Mesothelial cell of epicardium (in vitro differentiated cells): ENCODE data around the gene FIGNL2. TPM values are rescaled to one million over a fixed set of nuclear protein-coding genes. Genes with fewer than 3 reads are reported as not detected.
A peak's percentile ranks its signal among the peaks of the same experiment; 100 is the strongest.

ENCODE experiments used
- DNase-seq, 2 experiments: peaks; one replicate each; pipeline ENCODE4 v3.0.0; 2021; ENCODE audit warnings: low spot score in 2 of 2; ENCODE audit not compliant: unreplicated experiment in 2 of 2
- H3K27ac Mint-ChIP-seq: 2 replicates; pipeline ENCODE4 v1.8.0; 2021; ENCODE audit warnings: mixed read lengths
- H3K27me3 Mint-ChIP-seq: 2 replicates; pipeline ENCODE4 v1.8.0; 2021; ENCODE audit warnings: low read depth, mixed read lengths
- H3K36me3 Mint-ChIP-seq: 2 replicates; pipeline ENCODE4 v1.8.0; 2021; ENCODE audit warnings: mixed read lengths
- H3K4me1 Mint-ChIP-seq: 2 replicates; pipeline ENCODE4 v1.8.0; 2021; ENCODE audit warnings: mixed read lengths
- H3K4me3 Mint-ChIP-seq: 2 replicates; pipeline ENCODE4 v1.8.0; 2021; ENCODE audit warnings: mild to moderate bottlenecking, moderate library complexity, mixed read lengths
- H3K9me3 Mint-ChIP-seq: 2 replicates; pipeline ENCODE4 v1.8.0; 2021; ENCODE audit warnings: mixed read lengths
- CTCF ChIP-seq: fragments of 200-600 bp; sonication (generic); IDR thresholded peaks from one replicate; pipeline ENCODE4 v1.5.0; 2021; ENCODE audit warnings: antibody characterized with exemption; ENCODE audit not compliant: unreplicated experiment
- total RNA-seq: library from RNA; stranded (reverse); gene quantifications from 3 replicates; pipeline ENCODE4 v1.2.1, GENCODE V29; 2021

The FIGNL2 gene
- total RNA-seq, 1 donor from 2014 or later = 5.2 TPM

DNA sequence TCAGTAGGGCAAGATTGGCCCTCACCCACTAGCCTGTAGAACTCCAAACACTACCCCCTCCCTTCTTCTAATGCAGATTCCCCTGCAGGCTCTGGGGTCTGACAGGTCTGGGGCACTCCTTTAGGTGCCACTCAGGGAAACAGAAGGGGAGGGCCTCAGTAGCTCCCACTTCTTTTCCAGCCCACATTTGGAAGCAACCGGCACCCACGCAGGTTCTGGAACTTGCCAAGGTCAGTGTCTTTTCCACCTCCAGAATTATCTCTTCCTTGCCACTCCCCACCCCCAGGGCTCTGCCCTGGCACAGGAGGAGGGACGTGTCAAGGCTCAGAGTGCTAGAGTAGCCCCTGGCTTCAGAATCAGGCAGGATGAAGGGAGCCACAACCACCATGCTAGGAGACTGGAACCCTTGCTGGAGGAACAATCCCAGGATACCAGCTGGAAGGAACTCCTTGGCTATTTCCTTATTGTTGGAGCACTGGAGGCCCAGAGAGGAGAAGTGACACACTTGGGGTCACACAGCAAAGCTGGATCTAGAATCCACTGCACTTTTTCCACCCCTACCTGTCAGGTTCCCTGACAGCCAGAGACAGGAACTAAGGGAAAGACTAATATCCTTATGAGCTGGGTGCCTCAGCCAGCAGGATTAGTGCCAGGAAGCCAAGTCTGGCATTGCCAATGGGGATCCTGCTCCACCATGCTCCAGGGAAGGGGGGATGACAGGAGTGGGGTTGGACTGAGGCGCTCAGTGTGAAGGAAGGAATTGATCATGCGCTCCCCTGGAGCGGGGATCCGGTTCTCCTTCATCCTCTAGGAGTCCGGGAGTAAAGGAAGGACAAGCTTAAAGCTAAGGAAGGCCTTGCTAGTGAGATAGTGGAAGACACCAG, 1.8 kb upstream of the FIGNL2 start:
- H3K27ac Mint-ChIP-seq = no peak overlapping the region
- peak overlapping the region; percentile 56 for H3K4me3 Mint-ChIP-seq
- no peaks in the 10 kb centered on the region for H3K36me3 Mint-ChIP-seq
- H3K9me3 Mint-ChIP-seq = no peaks in the 10 kb centered on the region
- H3K27me3 Mint-ChIP-seq = no peaks in the 10 kb centered on the region
- H3K4me1 Mint-ChIP-seq = peaks cover 33% of the 10 kb centered on the region
- no peak for TF ChIP-seq CTCF
- DNase-seq = no peak

DNA sequence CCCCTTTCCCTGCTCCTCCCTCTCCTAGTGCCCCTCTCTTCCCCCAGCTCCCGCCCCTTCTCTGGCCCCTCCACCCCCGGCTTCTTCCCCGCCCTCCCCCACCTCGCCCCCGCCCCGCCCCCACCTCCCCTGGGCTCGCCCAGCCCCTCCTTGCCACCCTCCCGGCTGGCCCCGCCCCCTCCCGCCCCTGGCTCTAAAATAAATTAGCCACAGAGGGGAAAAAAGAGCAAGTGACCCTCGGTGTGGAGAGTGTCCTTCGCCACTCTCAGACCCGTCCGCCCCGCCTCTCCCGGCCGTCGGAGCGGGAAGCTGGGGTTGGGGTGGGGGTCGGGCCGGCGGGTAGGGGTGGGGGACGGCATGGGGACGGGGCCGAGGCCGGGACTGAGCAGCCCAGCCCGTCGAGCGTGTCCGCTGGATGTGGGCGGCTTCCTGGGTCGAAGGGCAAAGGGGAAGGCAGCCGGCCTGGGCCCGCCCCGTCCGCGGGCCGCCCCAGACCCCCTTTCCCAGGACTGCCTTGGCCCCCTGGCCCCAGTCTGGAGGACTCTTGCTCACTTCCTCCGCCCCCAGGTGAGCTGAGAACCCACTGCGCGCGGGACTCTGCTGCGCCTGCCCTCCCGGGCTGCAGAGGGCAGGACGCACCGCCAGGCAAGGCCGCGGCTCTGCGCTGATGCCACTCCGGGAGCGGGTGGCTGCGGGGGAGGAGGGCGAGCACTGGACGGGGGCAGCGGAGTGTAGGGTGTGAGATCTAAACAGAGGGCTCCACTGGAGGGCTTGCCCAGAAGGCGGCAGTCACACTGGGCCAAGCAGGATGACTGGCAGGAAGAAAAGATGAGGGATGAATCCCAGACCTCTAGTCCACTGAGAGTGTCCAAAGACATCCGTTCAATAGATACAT, 570 bp upstream of the FIGNL2 start:
- H3K27me3 Mint-ChIP-seq = no peaks in the 10 kb centered on the region
- no peaks in the 10 kb centered on the region for H3K36me3 Mint-ChIP-seq
- H3K9me3 Mint-ChIP-seq = no peaks in the 10 kb centered on the region
- no peak for TF ChIP-seq CTCF
- H3K4me3 Mint-ChIP-seq = peak overlapping the region; percentile 56
- no peak overlapping the region for H3K27ac Mint-ChIP-seq
- peaks cover 36% of the 10 kb centered on the region for H3K4me1 Mint-ChIP-seq
- no peak for DNase-seq

DNA sequence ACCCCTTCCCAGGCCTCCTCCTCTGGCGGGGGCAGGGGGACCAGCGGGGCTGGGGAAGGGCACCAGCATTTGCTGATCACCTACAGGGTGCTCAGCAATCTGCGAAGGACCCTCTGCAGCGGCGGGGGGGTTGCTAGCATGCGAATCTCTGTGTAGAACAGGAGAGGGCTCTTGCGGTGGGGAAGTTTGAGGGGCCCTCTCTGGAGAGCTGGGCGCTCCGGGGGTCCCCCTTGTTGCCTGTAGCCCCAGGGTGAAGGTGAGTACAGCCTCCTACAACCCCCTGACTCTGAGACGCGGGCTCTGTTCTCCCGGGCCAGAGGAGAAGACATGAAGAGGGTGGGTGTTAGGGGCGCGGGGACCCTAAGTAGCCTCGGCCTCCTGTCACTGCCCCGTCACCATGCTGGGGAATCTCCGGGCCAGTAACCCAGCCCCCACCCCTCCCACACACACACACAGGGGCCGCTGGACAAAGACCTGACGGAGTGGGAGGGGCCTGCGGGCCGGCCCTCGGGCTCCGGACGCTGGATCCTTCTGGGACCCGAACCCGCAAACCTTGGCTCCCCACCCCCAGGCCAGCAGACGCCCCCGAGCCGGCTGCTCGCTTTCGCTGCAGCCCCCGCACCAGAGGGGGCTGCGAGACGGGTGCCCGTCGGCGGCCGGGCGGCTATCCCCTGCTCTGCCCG, 734 bp downstream of the FIGNL2 start:
- H3K27ac Mint-ChIP-seq = peak overlapping the region; percentile 53
- no peaks in the 10 kb centered on the region for H3K9me3 Mint-ChIP-seq
- H3K36me3 Mint-ChIP-seq = no peaks in the 10 kb centered on the region

DNA sequence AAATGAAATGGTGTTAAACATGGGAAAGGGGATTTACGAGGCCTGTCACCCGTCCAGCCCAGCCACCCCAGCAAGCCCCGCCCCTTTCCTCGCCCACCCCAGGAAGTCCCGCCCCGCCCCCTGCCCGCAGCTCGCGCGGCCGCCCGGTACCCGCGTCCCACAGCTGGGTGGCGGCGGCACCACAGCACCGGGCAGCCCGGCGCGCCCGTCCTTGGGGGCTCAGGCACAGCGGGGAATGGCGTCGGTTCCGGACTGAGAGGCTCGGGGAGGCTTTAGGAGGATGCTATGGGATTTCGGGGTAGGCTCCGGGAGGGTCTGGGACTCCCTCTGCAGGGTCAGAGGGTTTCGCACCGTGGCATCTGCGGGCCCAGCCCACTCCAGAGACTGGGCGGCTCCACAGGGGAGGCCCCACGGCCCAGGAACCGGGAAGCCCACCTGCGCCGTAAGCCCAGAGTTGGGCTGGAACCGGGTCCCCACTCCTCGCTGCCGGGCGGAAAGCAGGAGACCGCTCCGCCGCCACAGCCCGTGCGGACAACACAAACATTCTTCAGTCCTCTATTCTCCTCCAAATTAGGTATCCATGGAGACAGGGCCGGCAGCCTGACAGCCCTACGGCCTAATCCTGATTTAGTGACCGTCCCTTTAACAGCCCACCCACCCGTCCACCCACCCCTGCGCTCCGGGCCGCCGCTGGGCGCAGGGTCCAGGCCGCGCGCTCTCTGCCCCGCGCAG, 1.4 kb downstream of the FIGNL2 start:
- Mint-ChIP-seq H3K36me3 (no peaks in the 10 kb centered on the region), H3K9me3 (no peaks in the 10 kb centered on the region), H3K27me3 (no peaks in the 10 kb centered on the region), H3K4me1 (peaks cover 29% of the 10 kb centered on the region), H3K27ac (no peak overlapping the region), H3K4me3 (peak overlapping the region; percentile 79)
- peak in 1 of 2 experiments; percentile 67 for DNase-seq
- TF ChIP-seq CTCF = no peak

More for the DNA sequence above, 734 bp downstream of the FIGNL2 start:
- H3K4me1 Mint-ChIP-seq = peaks cover 32% of the 10 kb centered on the region
- no peaks in the 10 kb centered on the region for H3K27me3 Mint-ChIP-seq
- no peak for TF ChIP-seq CTCF
- DNase-seq = no peak
- H3K4me3 Mint-ChIP-seq = peak overlapping the region; percentile 79

DNA sequence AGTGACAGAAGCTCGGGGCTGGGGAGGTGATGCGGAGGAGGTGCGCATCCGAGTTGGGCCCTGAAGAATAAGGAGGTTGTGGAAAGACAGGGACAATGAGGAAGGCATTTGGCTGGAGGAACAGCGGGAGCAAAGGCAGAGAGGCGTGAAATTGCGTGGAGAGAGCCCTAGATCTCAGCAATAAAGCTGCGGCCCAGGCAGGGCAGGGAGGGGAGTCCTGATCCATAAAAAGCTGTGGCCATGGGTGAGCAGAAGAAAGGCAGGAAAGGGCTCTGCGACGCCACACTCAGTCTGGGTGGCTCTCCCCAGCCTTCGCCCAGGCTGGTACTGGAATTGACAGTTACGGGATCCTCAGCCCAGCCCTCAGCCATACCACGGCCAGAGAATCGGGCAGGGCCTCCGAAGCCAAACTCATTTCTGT, 2.2 kb downstream of the FIGNL2 start:
- H3K36me3 Mint-ChIP-seq = no peaks in the 10 kb centered on the region
- no peaks in the 10 kb centered on the region for H3K9me3 Mint-ChIP-seq
- peak overlapping the region; percentile 71 for H3K27ac Mint-ChIP-seq
- H3K4me1 Mint-ChIP-seq = peaks cover 30% of the 10 kb centered on the region
- peak overlapping the region; percentile 79 for H3K4me3 Mint-ChIP-seq
- no peaks in the 10 kb centered on the region for H3K27me3 Mint-ChIP-seq
- no peak for TF ChIP-seq CTCF
- DNase-seq = no peak
